NCI-H1092 treated with DMSO at 0.1 percent for 48 hours (cell line): ENCODE measurements around the gene SLC1A6.
"Not testable (repeated sequence)": the region's sequence is repeated elsewhere in the genome, so short reads cannot be mapped to it uniquely, and the experiment has no call there.

Source experiments
- DNase-seq: peaks from one replicate; lab custom pipeline; 2025; lab: John Stamatoyannopoulos, UW

Gene SLC1A6

GRCh38 chr19:14957464-14957863, 22.2 kb downstream of the SLC1A6 start:
- DNase-seq: no peak

- DNase-seq: no peak
Measured at GRCh38 chr19:14954071-14954655, 25.5 kb downstream of the SLC1A6 start.

GRCh38 chr19:14952767-14953166, 26.9 kb downstream of the SLC1A6 start:
- no peak for DNase-seq

GRCh38 chr19:14950421-14950820, 29.2 kb downstream of the SLC1A6 start:
- DNase-seq: no peak

GRCh38 chr19:14949876-14950275, 29.8 kb downstream of the SLC1A6 start:
- DNase-seq: no peak

- not testable (repeated sequence) for DNase-seq
Measured at GRCh38 chr19:14949413-14949812, 30.3 kb downstream of the SLC1A6 start.

GRCh38 chr19:14944456-14944855, 35.2 kb downstream of the SLC1A6 start:
- DNase-seq: no peak

GRCh38 chr19:14943601-14944000, 36.1 kb downstream of the SLC1A6 start:
- no peak for DNase-seq

- no peak for DNase-seq
Measured at GRCh38 chr19:14941189-14941588, 38.5 kb downstream of the SLC1A6 start, which contains the start of gene OR7C2. Gene OR7C2, plus strand, starts transcription at chr19:14941489. Its CDS starts 0 bp downstream, at chr19:14941489.

GRCh38 chr19:14940266-14940665, 39.4 kb downstream of the SLC1A6 start:
- DNase-seq: no peak

GRCh38 chr19:14933506-14933905, 46.2 kb downstream of the SLC1A6 start:
- DNase-seq: no peak

GRCh38 chr19:14916848-14917247, 62.8 kb downstream of the SLC1A6 start:
- DNase-seq: no peak

GRCh38 chr19:14915116-14915515, 64.5 kb downstream of the SLC1A6 start:
- DNase-seq: no peak

- no peak for DNase-seq
Measured at GRCh38 chr19:14906711-14907110, 73.0 kb downstream of the SLC1A6 start.

GRCh38 chr19:14901675-14902260, 77.9 kb downstream of the SLC1A6 start:
- DNase-seq: no peak
